Activated naive CD4-positive, alpha-beta T cell treated with anti-CD3 and anti-CD28 coated beads, Interleukin-2, amount 50 U/mL, for 24 hours (primary cell): Measurements from ENCODE around the gene MTARC1.

Experiments used
- H3K27ac Mint-ChIP-seq: one replicate; pipeline ENCODE4 v1.8.0; 2021; ENCODE audit warnings: mild to moderate bottlenecking, mixed read lengths
- H3K27me3 Mint-ChIP-seq: one replicate; pipeline ENCODE4 v1.8.0; 2021; ENCODE audit warnings: mixed read lengths
- H3K36me3 Mint-ChIP-seq: one replicate; pipeline ENCODE4 v1.8.0; 2021; ENCODE audit warnings: mixed read lengths
- H3K4me1 Mint-ChIP-seq: one replicate; pipeline ENCODE4 v1.8.0; 2021; ENCODE audit warnings: mixed read lengths
- H3K4me3 Mint-ChIP-seq: one replicate; pipeline ENCODE4 v1.8.0; 2021; ENCODE audit warnings: mild to moderate bottlenecking, mixed read lengths
- H3K9me3 Mint-ChIP-seq: one replicate; pipeline ENCODE4 v1.8.0; 2021; ENCODE audit warnings: mixed read lengths

The MTARC1 gene

DNA sequence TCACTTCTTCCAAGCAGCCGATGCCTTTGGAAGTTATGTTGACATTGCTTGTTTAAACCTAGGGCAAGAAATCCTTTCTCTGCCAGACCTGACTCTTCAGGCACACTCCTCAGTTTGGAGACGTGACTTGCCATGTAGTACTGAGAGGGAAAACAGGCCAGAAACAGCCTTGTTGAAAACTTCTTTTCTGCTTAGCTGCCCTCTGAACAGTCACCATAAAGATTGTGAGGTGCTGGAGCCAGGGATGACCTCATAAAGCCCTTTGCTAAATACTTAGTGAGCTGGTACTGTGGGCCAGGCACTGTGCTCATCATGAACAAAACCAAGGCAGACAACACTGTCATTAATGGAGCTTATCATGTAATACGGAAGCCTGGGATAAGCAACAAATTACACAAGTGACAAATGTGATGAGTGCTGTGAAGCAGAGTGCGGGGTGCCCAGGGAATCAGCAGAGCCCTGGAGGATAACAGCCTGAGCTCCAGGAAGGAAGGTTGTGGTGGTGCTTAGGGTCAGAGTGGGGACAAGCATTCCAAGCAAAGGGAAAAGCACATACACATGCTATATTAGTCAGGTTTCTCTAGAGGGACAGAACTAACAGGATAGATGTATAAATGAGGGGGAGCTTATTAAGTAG lies 42.4 kb downstream of the MTARC1 start:
- Mint-ChIP-seq H3K9me3 (no peaks in the 10 kb centered on the region), H3K4me3 (no peak overlapping the region), H3K27me3 (peaks cover 9% of the 10 kb centered on the region), H3K36me3 (no peaks in the 10 kb centered on the region), H3K27ac (no peak overlapping the region), H3K4me1 (no peaks in the 10 kb centered on the region)

DNA sequence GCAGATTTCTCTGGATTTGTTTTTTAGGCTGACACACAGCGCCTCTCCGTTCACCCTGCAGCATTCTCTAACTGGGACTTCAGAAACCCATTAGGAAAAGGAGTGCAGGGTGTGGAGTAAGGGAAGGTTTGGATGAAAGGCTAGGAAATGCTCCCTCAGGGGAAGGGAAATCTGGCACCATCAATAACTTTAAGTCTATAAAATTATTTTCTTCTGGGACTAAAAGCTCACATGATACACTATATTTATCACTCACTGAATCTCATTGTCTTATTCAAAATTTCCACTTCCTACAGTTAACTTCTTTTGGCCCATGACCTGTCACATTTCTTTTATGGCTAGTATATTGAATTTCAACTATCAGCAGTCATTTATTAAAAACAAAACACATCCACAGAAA lies 46.7 kb downstream of the MTARC1 start:
- H3K36me3 Mint-ChIP-seq = no peaks in the 10 kb centered on the region
- H3K27me3 Mint-ChIP-seq = peaks cover 6% of the 10 kb centered on the region

DNA sequence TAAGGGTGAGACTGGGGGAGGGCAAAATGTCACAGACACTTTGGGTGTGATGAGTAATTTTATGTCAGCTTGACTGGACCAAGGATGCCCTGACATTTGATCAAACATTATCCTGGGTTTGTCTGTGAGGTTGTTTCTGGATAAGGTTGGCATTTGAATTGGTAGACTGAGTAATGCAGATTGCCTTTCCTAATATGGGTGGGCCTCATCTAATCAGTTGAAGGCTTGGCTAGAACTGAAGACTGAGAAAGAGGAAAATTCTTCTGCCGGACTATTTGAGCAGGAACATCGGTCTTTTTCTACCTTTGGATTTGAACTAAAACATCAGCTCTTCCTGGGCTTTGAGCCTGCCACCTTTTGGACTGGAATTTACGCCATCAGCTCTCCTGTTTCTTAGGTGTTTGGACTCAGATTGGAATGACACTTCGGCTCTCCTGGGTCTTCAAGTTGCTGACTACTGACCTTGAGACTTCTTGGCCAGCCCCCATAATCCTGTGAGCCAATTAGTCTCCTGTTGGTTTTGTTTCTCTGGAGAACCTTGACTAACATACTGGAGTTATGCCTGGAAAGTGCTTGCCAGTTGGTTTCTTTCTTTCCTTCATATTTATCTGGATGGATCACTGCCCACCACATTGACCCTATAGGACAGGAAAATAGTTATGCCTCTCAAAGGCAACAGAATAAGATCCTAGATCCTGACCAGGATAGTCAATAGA lies 47.6 kb downstream of the MTARC1 start:
- Mint-ChIP-seq H3K36me3 (no peaks in the 10 kb centered on the region), H3K4me3 (no peak overlapping the region), H3K27ac (no peak overlapping the region), H3K4me1 (no peaks in the 10 kb centered on the region), H3K9me3 (no peaks in the 10 kb centered on the region), H3K27me3 (peaks cover 6% of the 10 kb centered on the region)

More for the DNA sequence above, 46.7 kb downstream of the MTARC1 start:
- Mint-ChIP-seq H3K4me3 (no peak overlapping the region), H3K9me3 (no peaks in the 10 kb centered on the region), H3K27ac (no peak overlapping the region), H3K4me1 (no peaks in the 10 kb centered on the region)
